ENCODE results near the gene TTC9. TPM values are rescaled to one million over a fixed set of nuclear protein-coding genes. Genes with fewer than 3 reads are reported as not detected.

The TTC9 gene
- total and polyA plus RNA-seq, 2 experiments from 2014 or later, result 10.3 to 34.2 TPM

GRCh38 chr14:70645892-70646291, 4.2 kb downstream of the TTC9 start (continued):
- TF ChIP-seq, protein P1, sequence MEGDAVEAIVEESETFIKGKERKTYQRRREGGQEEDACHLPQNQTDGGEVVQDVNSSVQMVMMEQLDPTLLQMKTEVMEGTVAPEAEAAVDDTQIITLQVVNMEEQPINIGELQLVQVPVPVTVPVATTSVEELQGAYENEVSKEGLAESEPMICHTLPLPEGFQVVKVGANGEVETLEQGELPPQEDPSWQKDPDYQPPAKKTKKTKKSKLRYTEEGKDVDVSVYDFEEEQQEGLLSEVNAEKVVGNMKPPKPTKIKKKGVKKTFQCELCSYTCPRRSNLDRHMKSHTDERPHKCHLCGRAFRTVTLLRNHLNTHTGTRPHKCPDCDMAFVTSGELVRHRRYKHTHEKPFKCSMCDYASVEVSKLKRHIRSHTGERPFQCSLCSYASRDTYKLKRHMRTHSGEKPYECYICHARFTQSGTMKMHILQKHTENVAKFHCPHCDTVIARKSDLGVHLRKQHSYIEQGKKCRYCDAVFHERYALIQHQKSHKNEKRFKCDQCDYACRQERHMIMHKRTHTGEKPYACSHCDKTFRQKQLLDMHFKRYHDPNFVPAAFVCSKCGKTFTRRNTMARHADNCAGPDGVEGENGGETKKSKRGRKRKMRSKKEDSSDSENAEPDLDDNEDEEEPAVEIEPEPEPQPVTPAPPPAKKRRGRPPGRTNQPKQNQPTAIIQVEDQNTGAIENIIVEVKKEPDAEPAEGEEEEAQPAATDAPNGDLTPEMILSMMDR (conservative IDR thresholded peaks at IDR 0.05; ENCODE audit: low read depth in 2 of 2), result no peak
- no peak for TF ChIP-seq EZH2 (IDR thresholded peaks at IDR 0.05; ENCODE audit: low read depth, unreplicated experiment)
- TF ChIP-seq NANOG (IDR thresholded peaks at IDR 0.05; ENCODE audit: borderline replicate concordance), result no peak; the same call in 1 of the 2 replicates
- no peak for TF ChIP-seq STAT1 (IDR thresholded peaks at IDR 0.05; ENCODE audit: unreplicated experiment)
- TF ChIP-seq JUNB (IDR thresholded peaks at IDR 0.05; ENCODE audit: unreplicated experiment), result no peak

DNA sequence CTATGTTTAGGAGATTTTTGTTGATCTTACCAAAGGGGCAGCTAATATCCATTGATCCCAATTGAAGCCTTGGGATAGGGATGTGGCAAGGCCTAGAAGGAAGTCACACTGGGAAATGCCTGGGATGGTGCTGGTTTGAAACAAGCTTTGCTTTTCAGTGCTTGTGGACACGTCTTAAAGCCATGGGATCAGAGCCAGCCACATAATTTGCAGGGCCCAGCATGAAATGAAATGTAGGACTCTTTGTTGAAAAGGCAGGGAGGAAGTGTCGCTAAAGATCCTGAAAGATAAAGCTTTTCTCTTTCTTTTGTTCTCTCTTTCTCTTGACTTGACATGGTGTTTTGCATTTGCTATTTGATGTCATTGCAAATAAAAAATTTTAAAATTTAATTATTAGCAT, 5.0 kb downstream of the TTC9 start:
- peaks cover 64% of the 10 kb centered on the region for H3K4me1 ChIP-seq (ENCODE audit: insufficient read depth)
- H3F3A ChIP-seq (replicated peaks; ENCODE audit: low read depth), result peaks cover 19% of the 10 kb centered on the region
- H3K4me1 Mint-ChIP-seq, result peaks cover 76% of the 10 kb centered on the region
- H3K9me3 Mint-ChIP-seq, result no peaks in the 10 kb centered on the region
- peak overlapping the region; percentile 96 for H3K27ac ChIP-seq (ENCODE audit: low read depth)
- H3K4me2 ChIP-seq, result peak overlapping the region; percentile 90
- DNase-seq (ENCODE audit: low spot score) (peak; percentile 54), ATAC-seq (peak; percentile 9; the same call in 2 of the 3 replicates)
- H3K9me2 ChIP-seq (ENCODE audit: insufficient read depth), result peaks cover 8% of the 10 kb centered on the region; the same call in 1 of the 2 replicates
- no peaks in the 10 kb centered on the region for H3K27me3 ChIP-seq (ENCODE audit: insufficient read depth)
- H3K79me2 ChIP-seq (replicated peaks; ENCODE audit: insufficient read depth), result peaks cover 97% of the 10 kb centered on the region
- H3K4me3 ChIP-seq, result peak overlapping the region; percentile 93; the same call in 1 of the 2 replicates
- peaks cover 7% of the 10 kb centered on the region for H3K36me3 ChIP-seq (ENCODE audit: insufficient read depth)
- no peak overlapping the region for H2AFZ ChIP-seq
- peaks cover 64% of the 10 kb centered on the region for H3K36me3 Mint-ChIP-seq (ENCODE audit: low read depth)
- H4K20me1 ChIP-seq (replicated peaks; ENCODE audit: insufficient read depth), result 0 out of 2 replicates have a peak, but pooled peaks cover 7% of the 10 kb centered on the region
- H3K27me3 Mint-ChIP-seq (ENCODE audit: insufficient read depth, low read depth, poor library complexity), result peaks cover 11% of the 10 kb centered on the region
- H3K4me3 Mint-ChIP-seq, result peak overlapping the region; percentile 86
- H3K27ac Mint-ChIP-seq, result peak overlapping the region; percentile 94
- TF ChIP-seq NANOG (IDR thresholded peaks at IDR 0.05; ENCODE audit: borderline replicate concordance) (0 out of 2 replicates have a peak, but pooled peaks have one; percentile 28), EZH2phosphoT487 (IDR thresholded peaks at IDR 0.05; ENCODE audit: unreplicated experiment) (no peak), ETS1 (IDR thresholded peaks at IDR 0.05) (no peak)

DNA sequence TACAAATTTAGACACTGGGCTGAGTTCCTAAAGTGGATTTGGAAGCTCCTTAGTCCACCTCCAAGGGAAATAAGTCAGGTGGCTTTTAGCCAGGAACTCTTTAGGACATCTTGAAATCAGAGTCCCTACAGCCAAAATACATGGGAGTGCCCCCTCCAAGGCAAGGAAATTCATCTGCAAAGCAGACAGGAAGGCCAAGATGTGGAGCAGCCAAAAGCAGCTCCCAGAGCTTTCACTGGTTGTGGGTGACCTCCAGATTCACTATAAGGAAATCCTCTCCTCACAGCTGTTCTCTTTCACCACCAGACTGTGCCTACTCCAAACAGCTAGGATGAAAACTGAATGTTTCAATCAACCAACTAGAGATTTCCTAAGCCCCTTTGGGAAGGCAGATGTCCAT, 6.6 kb downstream of the TTC9 start:
- H3K4me3 Mint-ChIP-seq, result no peak overlapping the region
- peaks cover 19% of the 10 kb centered on the region for H3F3A ChIP-seq (replicated peaks; ENCODE audit: low read depth)
- H2AFZ ChIP-seq, result no peak overlapping the region
- H3K27ac Mint-ChIP-seq, result peak overlapping the region; percentile 26
- no peaks in the 10 kb centered on the region for H3K27me3 ChIP-seq (ENCODE audit: insufficient read depth)
- H3K79me2 ChIP-seq (replicated peaks; ENCODE audit: insufficient read depth), result peaks cover 100% of the 10 kb centered on the region
- peaks cover 8% of the 10 kb centered on the region; the same call in 1 of the 2 replicates for H3K9me2 ChIP-seq (ENCODE audit: insufficient read depth)
- H4K20me1 ChIP-seq (replicated peaks; ENCODE audit: insufficient read depth), result 0 out of 2 replicates have a peak, but pooled peaks cover 7% of the 10 kb centered on the region
- H3K4me3 ChIP-seq, result peak overlapping the region; percentile 11; the same call in 1 of the 2 replicates
- H3K9me3 Mint-ChIP-seq, result no peaks in the 10 kb centered on the region
- H3K36me3 ChIP-seq (ENCODE audit: insufficient read depth), result peaks cover 9% of the 10 kb centered on the region
- 0 out of 2 replicates have a peak overlapping the region, but pooled peaks have one; percentile 29 for H3K27ac ChIP-seq (ENCODE audit: low read depth)
- H3K4me2 ChIP-seq, result peak overlapping the region; percentile 90; the same call in 1 of the 2 replicates
- peaks cover 80% of the 10 kb centered on the region for H3K36me3 Mint-ChIP-seq (ENCODE audit: low read depth)
- peaks cover 88% of the 10 kb centered on the region for H3K4me1 Mint-ChIP-seq
- DNase-seq (ENCODE audit: low spot score), result no peak
- ATAC-seq, result no peak
- H3K4me1 ChIP-seq (ENCODE audit: insufficient read depth), result peaks cover 76% of the 10 kb centered on the region
- peaks cover 13% of the 10 kb centered on the region for H3K27me3 Mint-ChIP-seq (ENCODE audit: insufficient read depth, low read depth, poor library complexity)
- TF ChIP-seq ETS1 (IDR thresholded peaks at IDR 0.05) (no peak), POLR2AphosphoS5 (IDR thresholded peaks at IDR 0.05; ENCODE audit: low read depth) (no peak), ZNF331 (CRISPR knock-in tag; IDR thresholded peaks at IDR 0.05; ENCODE audit: low read depth) (no peak), EZH2phosphoT487 (IDR thresholded peaks at IDR 0.05; ENCODE audit: unreplicated experiment) (no peak), STAT1 (IDR thresholded peaks at IDR 0.05; ENCODE audit: unreplicated experiment) (no peak), EZH2 (IDR thresholded peaks at IDR 0.05; ENCODE audit: low read depth, unreplicated experiment) (no peak)
- TF ChIP-seq, protein P2, sequence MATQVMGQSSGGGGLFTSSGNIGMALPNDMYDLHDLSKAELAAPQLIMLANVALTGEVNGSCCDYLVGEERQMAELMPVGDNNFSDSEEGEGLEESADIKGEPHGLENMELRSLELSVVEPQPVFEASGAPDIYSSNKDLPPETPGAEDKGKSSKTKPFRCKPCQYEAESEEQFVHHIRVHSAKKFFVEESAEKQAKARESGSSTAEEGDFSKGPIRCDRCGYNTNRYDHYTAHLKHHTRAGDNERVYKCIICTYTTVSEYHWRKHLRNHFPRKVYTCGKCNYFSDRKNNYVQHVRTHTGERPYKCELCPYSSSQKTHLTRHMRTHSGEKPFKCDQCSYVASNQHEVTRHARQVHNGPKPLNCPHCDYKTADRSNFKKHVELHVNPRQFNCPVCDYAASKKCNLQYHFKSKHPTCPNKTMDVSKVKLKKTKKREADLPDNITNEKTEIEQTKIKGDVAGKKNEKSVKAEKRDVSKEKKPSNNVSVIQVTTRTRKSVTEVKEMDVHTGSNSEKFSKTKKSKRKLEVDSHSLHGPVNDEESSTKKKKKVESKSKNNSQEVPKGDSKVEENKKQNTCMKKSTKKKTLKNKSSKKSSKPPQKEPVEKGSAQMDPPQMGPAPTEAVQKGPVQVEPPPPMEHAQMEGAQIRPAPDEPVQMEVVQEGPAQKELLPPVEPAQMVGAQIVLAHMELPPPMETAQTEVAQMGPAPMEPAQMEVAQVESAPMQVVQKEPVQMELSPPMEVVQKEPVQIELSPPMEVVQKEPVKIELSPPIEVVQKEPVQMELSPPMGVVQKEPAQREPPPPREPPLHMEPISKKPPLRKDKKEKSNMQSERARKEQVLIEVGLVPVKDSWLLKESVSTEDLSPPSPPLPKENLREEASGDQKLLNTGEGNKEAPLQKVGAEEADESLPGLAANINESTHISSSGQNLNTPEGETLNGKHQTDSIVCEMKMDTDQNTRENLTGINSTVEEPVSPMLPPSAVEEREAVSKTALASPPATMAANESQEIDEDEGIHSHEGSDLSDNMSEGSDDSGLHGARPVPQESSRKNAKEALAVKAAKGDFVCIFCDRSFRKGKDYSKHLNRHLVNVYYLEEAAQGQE (IDR thresholded peaks at IDR 0.05; ENCODE audit: unreplicated experiment), result no peak
- TF ChIP-seq, protein P1 (conservative IDR thresholded peaks at IDR 0.05; ENCODE audit: low read depth in 2 of 2), result no peak
